ENCODE results near the gene CCDC97.

Gene CCDC97

GRCh38 chr19:41327076-41327575 lies 17.2 kb downstream of the CCDC97 start:
- in situ Hi-C loops (cut with HindIII; ENCODE audit: low pct_ligation_motif_present, low sequenced_read_pairs): no loop called here
- Histone ChIP-seq H3K36me3 (replicated peaks) (peaks cover 49% of the 10 kb centered on the region), H3K27ac (peak overlapping the region; percentile 98), H3K4me3 (ENCODE audit: low read depth, low read length) (no peak overlapping the region), H3K27me3 (replicated peaks) (no peaks in the 10 kb centered on the region)
- TF ChIP-seq CTCF (IDR thresholded peaks at IDR 0.05; ENCODE audit: low read depth, low read length, missing control alignments): no peak
- DNase-seq: no peak

- no peak overlapping the region for H3K4me3 ChIP-seq (ENCODE audit: low read depth, low read length)
- no peak for DNase-seq
- in situ Hi-C loops (cut with HindIII; ENCODE audit: low pct_ligation_motif_present, low sequenced_read_pairs): no loop called here
- H3K27ac ChIP-seq: peak overlapping the region; percentile 98
- peaks cover 49% of the 10 kb centered on the region for H3K36me3 ChIP-seq (replicated peaks)
- no peaks in the 10 kb centered on the region for H3K27me3 ChIP-seq (replicated peaks)
- no peak for TF ChIP-seq CTCF (IDR thresholded peaks at IDR 0.05; ENCODE audit: low read depth, low read length, missing control alignments)
These were observed 17.7 kb downstream of the CCDC97 start for GRCh38 chr19:41327576-41328156.

DNA sequence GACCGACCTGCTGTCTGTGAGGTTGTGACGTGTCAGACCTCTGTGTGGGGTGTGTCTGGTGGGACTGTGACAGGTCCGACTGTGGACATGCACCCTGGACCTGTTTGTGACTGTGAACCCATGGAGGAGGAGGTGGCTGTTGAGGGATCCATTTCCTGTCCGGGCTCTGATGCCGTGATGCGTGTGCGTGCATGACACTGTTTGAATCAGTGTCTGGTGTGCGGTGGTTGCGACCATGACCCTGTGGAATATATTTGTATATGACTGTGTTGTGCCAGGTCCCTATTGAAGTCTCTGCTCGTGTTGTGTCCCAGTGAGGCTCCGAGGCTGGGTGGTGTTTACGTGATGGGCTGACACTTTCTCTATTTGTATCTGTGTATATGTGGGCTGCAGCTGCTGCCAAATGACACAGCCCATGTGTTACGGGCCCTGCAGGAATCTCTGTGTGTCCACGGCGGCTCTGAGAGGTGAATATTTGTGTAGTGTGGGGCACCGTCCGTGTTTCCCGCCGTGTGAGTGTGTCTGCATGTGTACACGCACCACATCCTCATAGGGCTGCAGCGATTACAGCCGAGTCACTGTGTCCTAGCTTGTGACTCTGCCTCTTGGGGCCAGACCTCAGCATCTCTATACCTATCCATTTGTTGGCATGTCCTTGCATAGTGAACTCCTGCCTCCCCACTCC lies 18.3 kb downstream of the CCDC97 start:
- Histone ChIP-seq H3K27ac (peak overlapping the region; percentile 98), H3K36me3 (replicated peaks) (peaks cover 50% of the 10 kb centered on the region), H3K4me3 (ENCODE audit: low read depth, low read length) (no peak overlapping the region), H3K27me3 (replicated peaks) (no peaks in the 10 kb centered on the region)
- in situ Hi-C loops (cut with HindIII; ENCODE audit: low pct_ligation_motif_present, low sequenced_read_pairs): no loop called here
- no peak for TF ChIP-seq CTCF (IDR thresholded peaks at IDR 0.05; ENCODE audit: low read depth, low read length, missing control alignments)
- DNase-seq: no peak

DNA sequence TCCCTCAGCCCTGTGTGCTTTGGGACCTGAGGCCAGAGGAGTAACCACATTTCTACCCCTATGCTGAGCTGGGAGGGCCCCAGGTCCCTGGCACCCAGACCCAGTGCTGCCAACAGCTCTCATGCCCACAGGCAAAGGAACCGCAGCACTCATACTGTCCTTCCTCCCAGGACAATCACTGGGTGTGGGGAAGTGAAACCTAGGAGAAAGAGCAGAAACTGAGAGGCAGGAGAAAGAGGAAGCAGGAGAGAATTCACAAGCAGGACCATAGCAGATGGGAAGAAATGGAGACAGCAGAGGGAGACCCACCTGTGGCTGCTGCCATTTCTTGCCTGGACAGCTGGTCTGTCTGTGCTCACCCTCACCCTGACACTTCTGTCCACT lies 18.9 kb downstream of the CCDC97 start:
- TF ChIP-seq CTCF (IDR thresholded peaks at IDR 0.05; ENCODE audit: low read depth, low read length, missing control alignments): no peak
- DNase-seq: no peak
- in situ Hi-C loops (cut with HindIII; ENCODE audit: low pct_ligation_motif_present, low sequenced_read_pairs): no loop called here
- no peaks in the 10 kb centered on the region for H3K27me3 ChIP-seq (replicated peaks)
- H3K27ac ChIP-seq: peak overlapping the region; percentile 98
- peaks cover 55% of the 10 kb centered on the region for H3K36me3 ChIP-seq (replicated peaks)
- no peak overlapping the region for H3K4me3 ChIP-seq (ENCODE audit: low read depth, low read length)

- no peak for TF ChIP-seq CTCF (IDR thresholded peaks at IDR 0.05; ENCODE audit: low read depth, low read length, missing control alignments)
- no peak overlapping the region for H3K4me3 ChIP-seq (ENCODE audit: low read depth, low read length)
- no peak for DNase-seq
- in situ Hi-C loops (cut with HindIII; ENCODE audit: low pct_ligation_motif_present, low sequenced_read_pairs): no loop called here
- no peaks in the 10 kb centered on the region for H3K27me3 ChIP-seq (replicated peaks)
- H3K27ac ChIP-seq: no peak overlapping the region
- peaks cover 61% of the 10 kb centered on the region for H3K36me3 ChIP-seq (replicated peaks)
These were observed 20.5 kb downstream of the CCDC97 start for GRCh38 chr19:41330481-41330880.

All from brain microvascular endothelial cell (primary cell).